ENCODE data around the gene CD300LD.
"Not testable (repeated sequence)": the region's sequence is repeated elsewhere in the genome, so short reads cannot be mapped to it uniquely, and the experiment has no call there.

CD300LD gene

DNA sequence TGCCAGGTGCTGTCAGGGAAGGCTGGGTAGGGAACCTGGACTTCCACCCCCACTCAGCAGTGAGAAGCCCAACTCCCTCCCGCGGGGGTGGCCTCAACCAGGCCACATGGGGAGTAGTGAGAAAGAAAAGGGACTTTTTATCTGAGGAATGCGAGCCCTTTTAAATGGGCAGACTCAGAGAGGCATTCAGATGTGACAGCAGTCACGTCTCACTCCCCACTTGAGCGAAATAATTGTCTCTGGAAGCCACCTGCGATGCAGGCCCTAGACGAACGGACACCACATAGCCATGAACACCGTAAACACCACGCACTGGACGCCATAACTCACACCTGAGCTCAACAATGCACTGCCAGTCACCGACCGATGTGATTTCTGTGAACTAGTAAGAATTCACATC, 43.3 kb upstream of the CD300LD start:
- TF ChIP-seq, protein P1, sequence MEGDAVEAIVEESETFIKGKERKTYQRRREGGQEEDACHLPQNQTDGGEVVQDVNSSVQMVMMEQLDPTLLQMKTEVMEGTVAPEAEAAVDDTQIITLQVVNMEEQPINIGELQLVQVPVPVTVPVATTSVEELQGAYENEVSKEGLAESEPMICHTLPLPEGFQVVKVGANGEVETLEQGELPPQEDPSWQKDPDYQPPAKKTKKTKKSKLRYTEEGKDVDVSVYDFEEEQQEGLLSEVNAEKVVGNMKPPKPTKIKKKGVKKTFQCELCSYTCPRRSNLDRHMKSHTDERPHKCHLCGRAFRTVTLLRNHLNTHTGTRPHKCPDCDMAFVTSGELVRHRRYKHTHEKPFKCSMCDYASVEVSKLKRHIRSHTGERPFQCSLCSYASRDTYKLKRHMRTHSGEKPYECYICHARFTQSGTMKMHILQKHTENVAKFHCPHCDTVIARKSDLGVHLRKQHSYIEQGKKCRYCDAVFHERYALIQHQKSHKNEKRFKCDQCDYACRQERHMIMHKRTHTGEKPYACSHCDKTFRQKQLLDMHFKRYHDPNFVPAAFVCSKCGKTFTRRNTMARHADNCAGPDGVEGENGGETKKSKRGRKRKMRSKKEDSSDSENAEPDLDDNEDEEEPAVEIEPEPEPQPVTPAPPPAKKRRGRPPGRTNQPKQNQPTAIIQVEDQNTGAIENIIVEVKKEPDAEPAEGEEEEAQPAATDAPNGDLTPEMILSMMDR (IDR thresholded peaks at IDR 0.05; ENCODE audit: low read depth, low read length, missing control alignments) = no peak
- H3K4me3 ChIP-seq (ENCODE audit: low read depth, low read length) = no peak overlapping the region
- no peak for DNase-seq
- in situ Hi-C loops (cut with HindIII; ENCODE audit: low pct_ligation_motif_present, low sequenced_read_pairs) = no loop called here
- H3K36me3 ChIP-seq (replicated peaks) = no peaks in the 10 kb centered on the region
- H3K27ac ChIP-seq = no peak overlapping the region
- no peaks in the 10 kb centered on the region for H3K27me3 ChIP-seq (replicated peaks)

DNA sequence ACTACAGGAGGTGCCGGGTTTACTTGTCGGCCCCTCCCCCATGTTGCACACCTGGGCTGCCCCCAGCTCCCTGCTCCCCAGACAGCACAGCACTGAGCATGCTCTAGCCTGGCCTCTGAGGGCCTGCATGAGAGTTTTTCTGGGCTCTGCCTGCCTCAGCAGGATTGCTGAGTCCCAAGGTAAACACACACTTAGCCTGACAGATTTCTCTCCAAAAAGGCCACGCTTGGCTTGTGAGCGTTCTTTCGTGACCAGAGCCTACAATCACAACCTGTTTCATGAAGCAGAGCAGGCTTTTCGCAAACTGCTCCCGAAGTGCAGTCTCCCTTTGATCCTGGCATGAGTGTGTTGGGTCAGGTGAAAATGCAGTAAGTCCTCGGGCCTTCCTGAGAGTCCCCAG, 41.2 kb upstream of the CD300LD start:
- H3K27me3 ChIP-seq (replicated peaks) = no peaks in the 10 kb centered on the region
- H3K36me3 ChIP-seq (replicated peaks) = no peaks in the 10 kb centered on the region
- in situ Hi-C loops (cut with HindIII; ENCODE audit: low pct_ligation_motif_present, low sequenced_read_pairs) = no loop called here
- no peak for DNase-seq
- no peak overlapping the region for H3K4me3 ChIP-seq (ENCODE audit: low read depth, low read length)
- no peak overlapping the region for H3K27ac ChIP-seq
- TF ChIP-seq, protein P1 (IDR thresholded peaks at IDR 0.05; ENCODE audit: low read depth, low read length, missing control alignments) = no peak

DNA sequence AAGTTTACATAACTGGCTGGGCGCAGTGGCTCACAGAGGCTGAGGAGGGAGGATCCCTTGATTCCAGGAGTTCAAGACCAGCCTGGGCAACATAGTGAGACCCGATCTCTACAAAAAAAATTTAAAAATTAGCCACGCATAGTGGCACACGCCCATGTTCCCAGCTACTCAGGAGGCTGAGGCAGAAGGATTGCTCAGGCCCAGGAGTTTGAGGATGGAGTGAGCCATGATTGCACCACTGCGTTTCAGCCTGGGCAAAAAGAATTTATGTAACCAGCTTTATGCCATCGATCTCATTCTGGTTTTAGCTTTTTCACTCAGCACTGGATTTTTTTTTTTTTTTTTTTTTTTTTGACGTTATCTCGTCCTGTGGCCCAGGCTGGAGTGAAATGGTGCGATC, 40.5 kb upstream of the CD300LD start:
- in situ Hi-C loops (cut with HindIII; ENCODE audit: low pct_ligation_motif_present, low sequenced_read_pairs) = no loop called here
- no peak overlapping the region for H3K27ac ChIP-seq
- DNase-seq = no peak

DNA sequence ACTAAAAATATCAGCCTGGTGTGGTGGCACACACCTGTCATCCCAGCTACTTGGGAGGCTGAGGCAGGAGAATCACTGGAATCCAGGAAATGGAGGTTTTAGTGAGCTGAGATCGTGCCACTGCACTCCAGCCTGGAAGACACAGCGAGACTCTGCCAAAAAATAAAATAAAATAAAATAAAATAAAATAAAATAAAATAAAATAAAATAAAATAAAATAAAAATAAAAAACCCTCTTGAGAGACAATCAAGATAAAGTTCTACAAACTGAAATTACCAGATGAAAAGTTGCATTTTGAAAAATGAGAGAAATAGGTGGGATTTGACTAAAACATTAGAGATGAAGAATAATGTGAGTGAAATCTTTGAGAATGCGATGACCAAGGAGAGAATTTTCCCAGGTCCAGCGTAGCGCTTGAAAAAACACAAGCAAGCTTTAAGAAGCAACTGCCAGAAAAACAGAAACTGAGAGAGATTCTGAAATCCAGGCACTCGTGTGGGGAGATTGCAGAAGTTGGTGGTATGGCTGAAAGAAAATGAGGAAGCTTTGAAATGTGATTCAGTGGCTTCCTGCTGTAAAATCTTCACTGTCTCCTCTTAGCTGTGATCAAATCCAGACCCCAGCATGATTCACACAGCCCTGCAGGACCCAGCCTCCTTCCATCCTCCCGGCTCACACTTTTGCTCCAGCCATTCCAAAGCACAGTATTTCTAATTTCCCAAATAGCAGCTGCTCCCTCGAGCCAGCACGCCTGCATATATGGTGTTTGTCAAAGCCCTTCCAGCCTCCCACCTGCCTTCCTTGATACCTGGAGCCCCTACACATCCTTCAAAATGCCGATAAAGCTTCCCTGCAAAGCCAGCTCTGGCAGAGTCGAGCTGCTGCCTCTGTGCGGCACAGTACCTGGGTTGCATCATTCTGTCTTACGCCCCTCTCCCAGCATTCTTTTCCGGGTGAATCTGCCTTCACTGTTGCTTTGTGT, 39.7 kb upstream of the CD300LD start:
- Histone ChIP-seq H3K36me3 (replicated peaks) (no peaks in the 10 kb centered on the region), H3K4me3 (ENCODE audit: low read depth, low read length) (no peak overlapping the region), H3K27ac (no peak overlapping the region), H3K27me3 (replicated peaks) (no peaks in the 10 kb centered on the region)
- TF ChIP-seq, protein P1 (IDR thresholded peaks at IDR 0.05; ENCODE audit: low read depth, low read length, missing control alignments) = no peak
- no peak for DNase-seq
- in situ Hi-C loops (cut with HindIII; ENCODE audit: low pct_ligation_motif_present, low sequenced_read_pairs) = no loop called here

More for the DNA sequence above, 40.5 kb upstream of the CD300LD start:
- Histone ChIP-seq H3K4me3 (ENCODE audit: low read depth, low read length) (no peak overlapping the region), H3K36me3 (replicated peaks) (no peaks in the 10 kb centered on the region), H3K27me3 (replicated peaks) (no peaks in the 10 kb centered on the region)
- TF ChIP-seq, protein P1 (IDR thresholded peaks at IDR 0.05; ENCODE audit: low read depth, low read length, missing control alignments) = no peak

DNA sequence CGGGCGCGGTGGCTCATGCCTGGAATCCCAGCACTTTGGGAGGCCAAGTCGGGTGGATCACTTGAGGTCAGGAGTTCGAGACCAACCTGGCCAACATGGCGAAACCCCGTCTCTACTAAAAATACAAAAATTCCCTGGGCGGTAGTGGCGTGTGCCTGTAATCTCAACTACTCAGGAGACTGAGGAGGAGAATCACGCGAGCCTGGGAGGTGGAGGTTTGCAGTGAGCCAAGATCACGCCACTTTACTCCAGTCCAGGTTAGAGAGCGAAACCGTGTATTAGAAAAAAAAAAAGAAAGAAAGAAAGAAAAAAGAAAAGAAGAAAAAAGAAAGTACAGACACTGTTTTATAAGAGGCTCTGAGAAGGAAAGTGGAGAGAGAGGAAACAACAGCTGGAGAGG, 38.2 kb upstream of the CD300LD start:
- H3K27ac ChIP-seq; H3K36me3 ChIP-seq (replicated peaks); in situ Hi-C loops (cut with HindIII; ENCODE audit: low pct_ligation_motif_present, low sequenced_read_pairs); DNase-seq; H3K27me3 ChIP-seq (replicated peaks); H3K4me3 ChIP-seq (ENCODE audit: low read depth, low read length): not testable (repeated sequence)

DNA sequence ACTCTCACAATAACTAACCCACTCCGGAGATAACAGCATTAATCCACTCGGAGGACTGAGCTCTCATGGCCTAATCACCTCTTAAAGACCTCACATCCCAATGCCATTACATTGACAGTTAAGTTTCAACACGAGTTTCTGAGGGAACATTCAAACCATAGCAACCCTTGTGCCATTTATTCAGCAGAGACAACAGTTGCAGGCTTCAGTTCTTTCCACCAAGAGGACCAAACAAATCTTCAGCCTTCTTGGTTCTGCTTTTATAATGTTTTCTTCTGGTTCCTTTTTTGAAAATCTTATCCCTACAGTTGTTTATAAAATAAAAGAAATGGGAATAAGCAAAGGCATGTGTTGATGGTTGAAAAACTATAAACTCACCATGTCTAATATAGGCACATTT, 33.6 kb upstream of the CD300LD start:
- TF ChIP-seq, protein P1 (IDR thresholded peaks at IDR 0.05; ENCODE audit: low read depth, low read length, missing control alignments) = no peak
- H3K36me3 ChIP-seq (replicated peaks) = no peaks in the 10 kb centered on the region
- no peak overlapping the region for H3K27ac ChIP-seq
- no peak overlapping the region for H3K4me3 ChIP-seq (ENCODE audit: low read depth, low read length)
- H3K27me3 ChIP-seq (replicated peaks) = no peaks in the 10 kb centered on the region
- in situ Hi-C loops (cut with HindIII; ENCODE audit: low pct_ligation_motif_present, low sequenced_read_pairs) = no loop called here
- no peak for DNase-seq
